Fibroblast of villous mesenchyme (primary cell): ENCODE results near the gene ARMC7. TPM values are rescaled to one million over a fixed set of nuclear protein-coding genes. Genes with fewer than 3 reads are reported as not detected.
A peak's percentile ranks its signal among the peaks of the same experiment; 100 is the strongest.

Experiments
- DNase-seq: peaks from one replicate; pipeline ENCODE4 v3.0.0-alpha.2; 2010; ENCODE audit warnings: low read depth
- H3K4me3 ChIP-seq: 2 replicates; pipeline ENCODE4 v1.5.1; 2011; ENCODE audit warnings: low read depth, mild to moderate bottlenecking, low read length
- CTCF ChIP-seq: IDR thresholded peaks from 2 replicates; pipeline ENCODE4 v1.5.1; 2012; ENCODE audit warnings: low read depth, mild to moderate bottlenecking, low read length; ENCODE audit not compliant: insufficient read depth
- total RNA-seq: library from RNA; depleted of rRNA; stranded (reverse); fragments of >200 nt; gene quantifications from 2 replicates; pipeline ENCODE4 v1.2.3, GENCODE V29; 2012

The ARMC7 gene
- total RNA-seq, 1 donor, result 3.0 TPM

GRCh38 chr17:75103601-75104554 is 5.9 kb upstream of the ARMC7 start:
- DNase-seq, result no peak
- no peak for TF ChIP-seq CTCF

GRCh38 chr17:75105126-75106080 is 4.4 kb upstream of the ARMC7 start:
- no peak for DNase-seq
- TF ChIP-seq CTCF, result peak; percentile 84
- H3K4me3 ChIP-seq, result no peak overlapping the region

More at GRCh38 chr17:75103601-75104554, 5.9 kb upstream of the ARMC7 start:
- no peak overlapping the region for H3K4me3 ChIP-seq

GRCh38 chr17:75108193-75108592 is 1.6 kb upstream of the ARMC7 start:
- DNase-seq, result no peak
- no peak overlapping the region for H3K4me3 ChIP-seq
- TF ChIP-seq CTCF, result no peak

GRCh38 chr17:75109046-75109406 is 743 bp upstream of the ARMC7 start:
- DNase-seq, result no peak
- TF ChIP-seq CTCF, result no peak
- H3K4me3 ChIP-seq, result peak overlapping the region; percentile 93

- peak overlapping the region; percentile 93 for H3K4me3 ChIP-seq
- TF ChIP-seq CTCF, result no peak
- DNase-seq, result no peak
Measured at GRCh38 chr17:75110234-75110937, 617 bp downstream of the ARMC7 start.

GRCh38 chr17:75111777-75112335 is 2.1 kb downstream of the ARMC7 start:
- TF ChIP-seq CTCF, result no peak
- DNase-seq, result no peak
- H3K4me3 ChIP-seq, result no peak overlapping the region
